Activated CD8-positive, alpha-beta memory T cell treated with anti-CD3 and anti-CD28 coated beads, Interleukin-2, amount 50 U/mL, for 1 hour (primary cell): ENCODE measurements around the gene ZNF74.
"Not testable (repeated sequence)": the region's sequence is repeated elsewhere in the genome, so short reads cannot be mapped to it uniquely, and the experiment has no call there.

Source experiments
- DNase-seq: peaks from one replicate; pipeline ENCODE4 v3.0.0-alpha.2; 2020; ENCODE audit errors: extremely low read depth

ZNF74 gene

GRCh38 chr22:20376281-20376680 lies 17.7 kb upstream of the ZNF74 start:
- DNase-seq: not testable (repeated sequence)

GRCh38 chr22:20376983-20377382 lies 17.0 kb upstream of the ZNF74 start:
- DNase-seq: not testable (repeated sequence)

GRCh38 chr22:20378110-20378509 lies 15.8 kb upstream of the ZNF74 start:
- no peak for DNase-seq

- not testable (repeated sequence) for DNase-seq
Observed at GRCh38 chr22:20378684-20379083, 15.3 kb upstream of the ZNF74 start.

- no peak for DNase-seq
Observed at GRCh38 chr22:20380486-20380885, 13.5 kb upstream of the ZNF74 start.

- no peak for DNase-seq
Observed at GRCh38 chr22:20383538-20383937, 10.4 kb upstream of the ZNF74 start.

- no peak for DNase-seq
Observed at GRCh38 chr22:20384171-20384570, 9.8 kb upstream of the ZNF74 start.

GRCh38 chr22:20384865-20385264 lies 9.1 kb upstream of the ZNF74 start:
- no peak for DNase-seq

- no peak for DNase-seq
Observed at GRCh38 chr22:20386336-20386735, 7.6 kb upstream of the ZNF74 start.

- DNase-seq: no peak
Observed at GRCh38 chr22:20386972-20387371, 7.0 kb upstream of the ZNF74 start.

GRCh38 chr22:20388200-20388599 lies 5.8 kb upstream of the ZNF74 start:
- DNase-seq: no peak

- DNase-seq: no peak
Observed at GRCh38 chr22:20389288-20389687, 4.7 kb upstream of the ZNF74 start.

- no peak for DNase-seq
Observed at GRCh38 chr22:20390394-20390907, 3.5 kb upstream of the ZNF74 start.

GRCh38 chr22:20391222-20391621 lies 2.7 kb upstream of the ZNF74 start:
- no peak for DNase-seq

GRCh38 chr22:20392365-20392881 lies 1.5 kb upstream of the ZNF74 start:
- not testable (repeated sequence) for DNase-seq

- no peak for DNase-seq
Observed at GRCh38 chr22:20392983-20393704, 807 bp upstream of the ZNF74 start.

- DNase-seq: no peak
Observed at GRCh38 chr22:20395181-20395906, 1.4 kb downstream of the ZNF74 start.

- no peak for DNase-seq
Observed at GRCh38 chr22:20395907-20396287, 1.9 kb downstream of the ZNF74 start.

- no peak for DNase-seq
Observed at GRCh38 chr22:20396639-20397038, 2.7 kb downstream of the ZNF74 start.

- no peak for DNase-seq
Observed at GRCh38 chr22:20397498-20397897, 3.5 kb downstream of the ZNF74 start.

GRCh38 chr22:20398420-20398819 lies 4.5 kb downstream of the ZNF74 start:
- no peak for DNase-seq

GRCh38 chr22:20399866-20400605 lies 6.1 kb downstream of the ZNF74 start:
- no peak for DNase-seq
